Measurements from ENCODE around the gene TPP2. TPM values are rescaled to one million over a fixed set of nuclear protein-coding genes. Genes with fewer than 3 reads are reported as not detected.

The TPP2 gene
- total RNA-seq, 4 donors from 2014 or later = 38.2 to 78.2 (median 68.1) TPM

DNA sequence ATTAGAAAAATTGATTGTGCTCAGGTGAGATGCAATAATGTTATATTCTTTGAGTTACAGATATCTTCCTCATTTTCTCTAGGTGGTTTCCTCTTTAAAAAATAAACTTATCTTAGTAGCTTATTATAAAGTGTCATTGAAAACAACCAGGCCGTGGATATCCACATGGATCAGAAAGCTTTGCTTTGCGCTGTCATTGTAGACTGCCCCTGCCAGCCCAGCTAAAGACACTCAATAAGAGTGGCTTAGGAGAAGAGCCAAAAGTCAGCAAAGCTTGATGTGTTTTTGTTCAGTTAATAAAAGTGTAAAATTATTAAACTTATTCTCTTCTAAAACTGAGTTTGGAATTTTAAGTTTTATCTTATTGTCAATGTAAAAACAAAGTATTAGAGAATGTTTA lies 34.4 kb downstream of the TPP2 start:
- no peak for TF ChIP-seq POLR2A (IDR thresholded peaks at IDR 0.05)
- TF ChIP-seq, protein P1, sequence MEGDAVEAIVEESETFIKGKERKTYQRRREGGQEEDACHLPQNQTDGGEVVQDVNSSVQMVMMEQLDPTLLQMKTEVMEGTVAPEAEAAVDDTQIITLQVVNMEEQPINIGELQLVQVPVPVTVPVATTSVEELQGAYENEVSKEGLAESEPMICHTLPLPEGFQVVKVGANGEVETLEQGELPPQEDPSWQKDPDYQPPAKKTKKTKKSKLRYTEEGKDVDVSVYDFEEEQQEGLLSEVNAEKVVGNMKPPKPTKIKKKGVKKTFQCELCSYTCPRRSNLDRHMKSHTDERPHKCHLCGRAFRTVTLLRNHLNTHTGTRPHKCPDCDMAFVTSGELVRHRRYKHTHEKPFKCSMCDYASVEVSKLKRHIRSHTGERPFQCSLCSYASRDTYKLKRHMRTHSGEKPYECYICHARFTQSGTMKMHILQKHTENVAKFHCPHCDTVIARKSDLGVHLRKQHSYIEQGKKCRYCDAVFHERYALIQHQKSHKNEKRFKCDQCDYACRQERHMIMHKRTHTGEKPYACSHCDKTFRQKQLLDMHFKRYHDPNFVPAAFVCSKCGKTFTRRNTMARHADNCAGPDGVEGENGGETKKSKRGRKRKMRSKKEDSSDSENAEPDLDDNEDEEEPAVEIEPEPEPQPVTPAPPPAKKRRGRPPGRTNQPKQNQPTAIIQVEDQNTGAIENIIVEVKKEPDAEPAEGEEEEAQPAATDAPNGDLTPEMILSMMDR (IDR thresholded peaks at IDR 0.05 in 4 of 5, conservative IDR thresholded peaks at IDR 0.05 in 1 of 5) = no peak
- DNase-seq = no peak
- H3K27ac ChIP-seq = no peak overlapping the region
- intact Hi-C loops (cut with DNase I; ENCODE audit: low total_unique reads) = no loop called here
- no peak for ATAC-seq
- peaks cover 0 to 9% of the 10 kb centered on the region in 2 donors for H3K4me1 ChIP-seq
- no peaks in the 10 kb centered on the region for H3K27me3 ChIP-seq
- H3K36me3 ChIP-seq = peaks cover 0 to 93% of the 10 kb centered on the region in 2 donors
- no peaks in the 10 kb centered on the region for H3K9me3 ChIP-seq
- in situ Hi-C loops (cut with MboI; ENCODE audit: low sequenced_read_pairs in 4 of 4) = no loop called here
- no peak overlapping the region for H3K4me3 ChIP-seq

DNA sequence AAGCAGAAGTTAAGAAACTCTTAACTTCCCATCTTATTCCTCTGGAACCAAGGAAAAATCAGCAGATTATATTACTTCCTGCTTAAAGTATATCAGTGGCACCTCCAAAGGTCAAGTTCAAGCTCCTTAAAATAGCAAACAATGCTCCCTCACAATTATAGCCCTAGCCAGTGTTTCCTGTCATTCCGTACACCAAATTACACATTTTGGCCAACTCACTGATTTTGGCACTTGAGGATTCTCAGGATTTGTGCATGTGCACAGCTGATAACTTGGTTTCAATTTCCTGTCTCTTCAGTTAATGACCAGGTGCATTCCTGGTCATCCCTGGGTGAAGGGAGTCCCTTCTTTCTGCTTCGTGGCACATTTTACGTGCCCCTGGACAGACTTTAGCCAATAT lies 42.0 kb downstream of the TPP2 start:
- ATAC-seq (no peak), DNase-seq (no peak)
- Histone ChIP-seq H3K4me1 (peaks cover 7 to 11% of the 10 kb centered on the region in 2 donors), H3K36me3 (peaks cover 0 to 74% of the 10 kb centered on the region in 2 donors), H3K27me3 (no peaks in the 10 kb centered on the region), H3K27ac (no peak overlapping the region), H3K9me3 (no peaks in the 10 kb centered on the region), H3K4me3 (no peak overlapping the region)
- intact Hi-C loops (cut with DNase I; ENCODE audit: low total_unique reads) (no loop called here), in situ Hi-C loops (cut with MboI; ENCODE audit: low sequenced_read_pairs in 4 of 4) (no loop called here)
- no peak for TF ChIP-seq POLR2A (IDR thresholded peaks at IDR 0.05)
- TF ChIP-seq, protein P1 (IDR thresholded peaks at IDR 0.05 in 4 of 5, conservative IDR thresholded peaks at IDR 0.05 in 1 of 5) = no peak

DNA sequence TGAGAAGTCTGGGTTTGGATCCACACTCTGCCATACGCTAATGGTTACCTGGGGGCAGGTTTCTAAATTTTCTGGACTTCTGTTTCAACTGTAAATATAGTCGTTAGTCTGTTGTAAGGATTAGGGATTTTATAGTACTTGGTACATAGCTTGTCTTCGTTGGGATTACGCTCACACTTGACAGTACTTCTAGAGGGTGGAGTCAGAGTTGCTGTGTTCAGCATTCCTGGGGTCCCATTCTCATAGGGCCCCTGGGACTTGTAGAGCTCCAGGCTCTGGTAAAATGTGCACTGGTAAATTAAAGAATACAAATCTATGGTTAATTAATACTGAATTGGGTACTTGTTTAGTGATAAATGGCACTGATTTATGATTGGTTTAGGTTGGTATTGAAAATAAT lies 45.2 kb downstream of the TPP2 start:
- TF ChIP-seq POLR2A (IDR thresholded peaks at IDR 0.05) = no peak
- TF ChIP-seq, protein P1 (IDR thresholded peaks at IDR 0.05 in 4 of 5, conservative IDR thresholded peaks at IDR 0.05 in 1 of 5) = no peak
- in situ Hi-C loops (cut with MboI; ENCODE audit: low sequenced_read_pairs in 4 of 4) (no loop called here), intact Hi-C loops (cut with DNase I; ENCODE audit: low total_unique reads) (loop anchor here (2.0 kb wide), 1 partner anchor 15 kb away; no protein-coding TSS in a partner anchor)
- H3K27ac ChIP-seq = peak overlapping the region; percentile 9 to 46 (median 44)
- DNase-seq (no peak), ATAC-seq (no peak)
- H3K4me1 ChIP-seq = peaks cover 7 to 17% of the 10 kb centered on the region in 2 donors
- peaks cover 2 to 66% of the 10 kb centered on the region in 2 donors for H3K36me3 ChIP-seq
- H3K9me3 ChIP-seq = no peaks in the 10 kb centered on the region
- no peaks in the 10 kb centered on the region for H3K27me3 ChIP-seq
- H3K4me3 ChIP-seq = no peak overlapping the region

DNA sequence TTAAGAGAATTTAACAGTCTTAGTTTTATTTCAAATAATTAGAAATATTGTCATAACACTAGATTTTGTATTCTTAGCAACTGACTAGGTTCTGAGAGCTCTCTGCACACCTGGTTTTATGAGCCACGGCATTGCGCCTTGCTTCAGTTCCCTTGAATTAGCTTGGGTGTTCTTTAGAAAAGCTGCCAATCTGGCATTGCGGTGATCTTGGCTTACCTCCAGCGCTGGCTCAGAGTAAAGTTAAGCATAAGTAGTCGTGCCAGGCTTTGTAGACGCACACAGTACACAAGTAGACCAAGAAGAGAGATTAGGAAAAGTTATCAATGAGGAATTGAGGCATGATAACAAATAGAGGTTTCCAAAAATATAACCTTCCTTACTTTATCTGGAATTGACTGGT lies 45.7 kb downstream of the TPP2 start:
- intact Hi-C loops (cut with DNase I; ENCODE audit: low total_unique reads) (loop anchor here (2.0 kb wide), 1 partner anchor 16 kb away; no protein-coding TSS in a partner anchor), in situ Hi-C loops (cut with MboI; ENCODE audit: low sequenced_read_pairs in 4 of 4) (no loop called here)
- H3K27ac ChIP-seq = peak overlapping the region; percentile 9 to 46 (median 44)
- H3K4me1 ChIP-seq = peaks cover 7 to 17% of the 10 kb centered on the region in 2 donors
- peak; percentile 89 to 96 for ATAC-seq
- peaks cover 2 to 66% of the 10 kb centered on the region in 2 donors for H3K36me3 ChIP-seq
- no peak overlapping the region for H3K4me3 ChIP-seq
- DNase-seq = peak; percentile 56 to 85
- H3K9me3 ChIP-seq = no peaks in the 10 kb centered on the region
- TF ChIP-seq, protein P1 (IDR thresholded peaks at IDR 0.05 in 4 of 5, conservative IDR thresholded peaks at IDR 0.05 in 1 of 5) = no peak
- no peak for TF ChIP-seq POLR2A (IDR thresholded peaks at IDR 0.05)
- H3K27me3 ChIP-seq = no peaks in the 10 kb centered on the region

DNA sequence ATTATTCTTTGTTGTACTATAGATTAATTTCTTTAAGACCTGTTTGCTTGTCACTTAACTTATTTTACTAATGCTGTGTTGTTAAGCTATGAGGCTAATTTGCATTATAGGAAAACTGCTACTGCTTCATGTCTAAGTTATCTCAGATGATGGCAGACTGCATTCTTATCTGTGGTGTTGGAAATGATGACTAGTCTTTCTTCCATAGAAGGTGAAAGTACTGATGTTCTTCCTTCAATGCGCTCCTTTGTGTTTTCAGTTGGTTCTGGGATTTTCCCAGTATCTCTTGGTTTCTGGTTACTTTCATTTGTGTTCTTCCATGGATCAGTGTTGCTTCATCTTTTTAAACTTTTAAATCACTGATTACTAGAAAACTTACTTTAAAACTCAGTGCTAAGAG lies 46.9 kb downstream of the TPP2 start:
- TF ChIP-seq, protein P1 (IDR thresholded peaks at IDR 0.05 in 4 of 5, conservative IDR thresholded peaks at IDR 0.05 in 1 of 5) = no peak
- no peak for TF ChIP-seq POLR2A (IDR thresholded peaks at IDR 0.05)
- DNase-seq (no peak), ATAC-seq (no peak)
- Histone ChIP-seq H3K36me3 (peaks cover 2 to 64% of the 10 kb centered on the region in 2 donors), H3K4me3 (no peak overlapping the region), H3K4me1 (peaks cover 7 to 17% of the 10 kb centered on the region in 2 donors), H3K27me3 (no peaks in the 10 kb centered on the region), H3K9me3 (no peaks in the 10 kb centered on the region), H3K27ac (no peak overlapping the region)
- in situ Hi-C loops (cut with MboI; ENCODE audit: low sequenced_read_pairs in 4 of 4) = no loop called here
- intact Hi-C loops (cut with DNase I; ENCODE audit: low total_unique reads) = loop anchor here (2.0 kb wide), 1 partner anchor 17 kb away; no protein-coding TSS in a partner anchor
